K562 (cell line): Measurements from ENCODE around the gene APP. TPM values are rescaled to one million over a fixed set of nuclear protein-coding genes. Genes with fewer than 3 reads are reported as not detected.

Experiments used
- CBX3 ChIP-seq, 2 experiments: IDR thresholded peaks; 1 replicate in 1 of 2; 2 replicates in 1 of 2; pipeline ENCODE4 v1.6.1; 2012; ENCODE audit warnings: inconsistent platforms in 2 of 2, low read length in 2 of 2, borderline replicate concordance in 1 of 2, control low read depth in 1 of 2
- DDX20 ChIP-seq: fragments of 450-650 bp; IDR thresholded peaks from 2 replicates; pipeline ENCODE4 v1.6.1; 2016; ENCODE audit warnings: missing genetic modification characterization, low read depth, mild to moderate bottlenecking, missing compliant biosample characterization, moderate library complexity
- MECOM ChIP-seq: fragments of 250-450 bp; sonication (Bioruptor Pico); IDR thresholded peaks from 2 replicates; pipeline ENCODE4 v1.8.0; 2022; ENCODE audit warnings: inconsistent platforms
- NCOA6 ChIP-seq: fragments of 450-650 bp; IDR thresholded peaks from 2 replicates; pipeline ENCODE4 v1.6.1; 2017; ENCODE audit warnings: mild to moderate bottlenecking
- SNRNP70 ChIP-seq: fragments of 200-400 bp; formaldehyde crosslinking; optimal IDR thresholded peaks from 2 replicates; pipeline ENCODE3; 2017; ENCODE audit warnings: low read depth, low read length
- TEAD1 ChIP-seq, 2 experiments: fragments of 450-650 bp in 1 of 2; sonication (generic) in 1 of 2; formaldehyde crosslinking; IDR thresholded peaks; 2 replicates each; pipeline versions ENCODE4 v1.4.0 to v1.8.0; 2020 to 2022; ENCODE audit warnings: mild to moderate bottlenecking in 2 of 2, missing genetic modification reagents in 1 of 2
- U2AF2 ChIP-seq: fragments of 200-400 bp; formaldehyde crosslinking; optimal IDR thresholded peaks from 2 replicates; pipeline ENCODE3; 2017; ENCODE audit warnings: low read depth, mild to moderate bottlenecking, low read length
- polyA plus RNA-seq, 8 experiments: library from polyadenylated mRNA; depleted of rRNA in 4 of 8; stranded (reverse) in 5 of 8; unstranded in 3 of 8; fragments of >200 nt; fragmentation: Nextera tagmentation in 2 of 8; fragmentation: Illumina TruSeq in 1 of 8; extraction: Ambion mirVana in 2 of 8; extraction: Trizol in 1 of 8; gene quantifications; 2 replicates each; pipeline versions ENCODE4 v1.2.1 to v1.2.3, GENCODE V29; 2011 to 2014; ENCODE audit warnings: inconsistent platforms in 1 of 8, missing spikeins in 1 of 8
- total RNA-seq, 7 experiments: library from RNA; depleted of rRNA in 6 of 7; stranded (reverse); fragments of >200 nt in 6 of 7; fragmentation: Illumina TruSeq in 2 of 7; extraction: Trizol in 2 of 7; gene quantifications; 2 replicates each; pipeline versions ENCODE4 v1.2.1 to v1.2.3, GENCODE V29; 2011 to 2021; ENCODE audit warnings: low replicate concordance in 1 of 7
- TF ChIP-seq, protein P1 (sequence below): fragments of 450-650 bp; formaldehyde crosslinking; IDR thresholded peaks from 2 replicates; pipeline ENCODE4 v1.4.0; 2020; ENCODE audit warnings: mild to moderate bottlenecking, moderate library complexity
- TF ChIP-seq, protein P2 (sequence below), 2 experiments: IDR thresholded peaks; 2 replicates each; pipeline ENCODE4 v1.6.1; 2012; ENCODE audit warnings: improper control_type of control experiment in 2 of 2, low read depth in 2 of 2, low read length in 2 of 2, borderline replicate concordance in 1 of 2
- TF ChIP-seq, protein P3 (sequence below): sonication (generic); formaldehyde crosslinking; IDR thresholded peaks from 2 replicates; pipeline ENCODE4 v1.8.1; 2023; ENCODE audit warnings: mild to moderate bottlenecking, missing genetic modification reagents
- TF ChIP-seq, protein P4 (sequence below): fragments of 450-650 bp; IDR thresholded peaks from 2 replicates; pipeline ENCODE4 v1.6.1; 2016; ENCODE audit warnings: antibody characterized with exemption

APP gene
- total and polyA plus RNA-seq, 9 of the 15 experiments (the other 6 are each of a cell fraction or from before 2014, with no cell fraction given), result 0.01 to 1.5 (median 0.16) TPM; not detected in 5

DNA sequence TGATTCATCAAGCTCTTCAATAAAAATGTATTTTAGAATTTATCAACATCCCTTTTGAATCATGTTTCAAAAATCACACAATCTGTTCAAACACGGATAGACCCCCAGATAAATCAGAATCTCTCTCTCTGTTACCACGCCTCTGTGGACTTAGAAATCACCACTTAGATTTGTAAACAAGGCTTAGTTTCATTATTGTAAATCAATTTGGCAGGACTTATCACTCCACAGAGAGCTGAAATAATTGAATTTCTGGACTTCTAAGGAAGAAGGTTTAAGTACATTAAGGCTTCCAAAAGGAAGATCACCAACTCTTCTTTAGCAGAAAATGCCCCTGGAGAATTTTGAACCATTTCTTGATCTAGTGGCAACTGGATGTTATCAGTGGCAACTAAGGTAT lies 100.4 kb downstream of the APP start (continued):
- TF ChIP-seq CBX3 (IDR thresholded peaks at IDR 0.05; ENCODE audit: borderline replicate concordance in 1 of 2, low read length in 2 of 2) (no peak), TEAD1 (CRISPR knock-in tag; IDR thresholded peaks at IDR 0.05) (no peak), SNRNP70 (no peak), MECOM (CRISPR knock-in tag) (no peak), DDX20 (tag) (no peak), NCOA6 (no peak), U2AF2 (no peak)
- TF ChIP-seq, protein P1, sequence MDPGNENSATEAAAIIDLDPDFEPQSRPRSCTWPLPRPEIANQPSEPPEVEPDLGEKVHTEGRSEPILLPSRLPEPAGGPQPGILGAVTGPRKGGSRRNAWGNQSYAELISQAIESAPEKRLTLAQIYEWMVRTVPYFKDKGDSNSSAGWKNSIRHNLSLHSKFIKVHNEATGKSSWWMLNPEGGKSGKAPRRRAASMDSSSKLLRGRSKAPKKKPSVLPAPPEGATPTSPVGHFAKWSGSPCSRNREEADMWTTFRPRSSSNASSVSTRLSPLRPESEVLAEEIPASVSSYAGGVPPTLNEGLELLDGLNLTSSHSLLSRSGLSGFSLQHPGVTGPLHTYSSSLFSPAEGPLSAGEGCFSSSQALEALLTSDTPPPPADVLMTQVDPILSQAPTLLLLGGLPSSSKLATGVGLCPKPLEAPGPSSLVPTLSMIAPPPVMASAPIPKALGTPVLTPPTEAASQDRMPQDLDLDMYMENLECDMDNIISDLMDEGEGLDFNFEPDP, result no peak
- TF ChIP-seq, protein P2, sequence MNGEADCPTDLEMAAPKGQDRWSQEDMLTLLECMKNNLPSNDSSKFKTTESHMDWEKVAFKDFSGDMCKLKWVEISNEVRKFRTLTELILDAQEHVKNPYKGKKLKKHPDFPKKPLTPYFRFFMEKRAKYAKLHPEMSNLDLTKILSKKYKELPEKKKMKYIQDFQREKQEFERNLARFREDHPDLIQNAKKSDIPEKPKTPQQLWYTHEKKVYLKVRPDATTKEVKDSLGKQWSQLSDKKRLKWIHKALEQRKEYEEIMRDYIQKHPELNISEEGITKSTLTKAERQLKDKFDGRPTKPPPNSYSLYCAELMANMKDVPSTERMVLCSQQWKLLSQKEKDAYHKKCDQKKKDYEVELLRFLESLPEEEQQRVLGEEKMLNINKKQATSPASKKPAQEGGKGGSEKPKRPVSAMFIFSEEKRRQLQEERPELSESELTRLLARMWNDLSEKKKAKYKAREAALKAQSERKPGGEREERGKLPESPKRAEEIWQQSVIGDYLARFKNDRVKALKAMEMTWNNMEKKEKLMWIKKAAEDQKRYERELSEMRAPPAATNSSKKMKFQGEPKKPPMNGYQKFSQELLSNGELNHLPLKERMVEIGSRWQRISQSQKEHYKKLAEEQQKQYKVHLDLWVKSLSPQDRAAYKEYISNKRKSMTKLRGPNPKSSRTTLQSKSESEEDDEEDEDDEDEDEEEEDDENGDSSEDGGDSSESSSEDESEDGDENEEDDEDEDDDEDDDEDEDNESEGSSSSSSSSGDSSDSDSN (IDR thresholded peaks at IDR 0.05; ENCODE audit: borderline replicate concordance in 1 of 2, low read depth in 2 of 2, low read length in 2 of 2), result no peak
- TF ChIP-seq, protein P3, sequence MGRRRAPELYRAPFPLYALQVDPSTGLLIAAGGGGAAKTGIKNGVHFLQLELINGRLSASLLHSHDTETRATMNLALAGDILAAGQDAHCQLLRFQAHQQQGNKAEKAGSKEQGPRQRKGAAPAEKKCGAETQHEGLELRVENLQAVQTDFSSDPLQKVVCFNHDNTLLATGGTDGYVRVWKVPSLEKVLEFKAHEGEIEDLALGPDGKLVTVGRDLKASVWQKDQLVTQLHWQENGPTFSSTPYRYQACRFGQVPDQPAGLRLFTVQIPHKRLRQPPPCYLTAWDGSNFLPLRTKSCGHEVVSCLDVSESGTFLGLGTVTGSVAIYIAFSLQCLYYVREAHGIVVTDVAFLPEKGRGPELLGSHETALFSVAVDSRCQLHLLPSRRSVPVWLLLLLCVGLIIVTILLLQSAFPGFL, result no peak
- TF ChIP-seq, protein P4, sequence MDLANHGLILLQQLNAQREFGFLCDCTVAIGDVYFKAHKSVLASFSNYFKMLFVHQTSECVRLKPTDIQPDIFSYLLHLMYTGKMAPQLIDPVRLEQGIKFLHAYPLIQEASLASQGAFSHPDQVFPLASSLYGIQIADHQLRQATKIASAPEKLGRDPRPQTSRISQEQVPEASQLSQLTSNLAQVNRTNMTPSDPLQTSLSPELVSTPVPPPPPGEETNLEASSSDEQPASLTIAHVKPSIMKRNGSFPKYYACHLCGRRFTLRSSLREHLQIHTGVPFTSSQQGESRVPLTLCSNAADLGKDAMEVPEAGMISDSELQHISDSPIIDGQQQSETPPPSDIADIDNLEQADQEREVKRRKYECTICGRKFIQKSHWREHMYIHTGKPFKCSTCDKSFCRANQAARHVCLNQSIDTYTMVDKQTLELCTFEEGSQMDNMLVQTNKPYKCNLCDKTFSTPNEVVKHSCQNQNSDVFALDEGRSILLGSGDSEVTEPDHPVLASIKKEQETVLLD, result no peak
